CD4-positive, alpha-beta memory T cell (primary cell): ENCODE measurements around the gene IFT74. TPM values are rescaled to one million over a fixed set of nuclear protein-coding genes. Genes with fewer than 3 reads are reported as not detected.

Experiments
- CTCF ChIA-PET: fragments of 350-600 bp; sonication (Branson Sonifier 250); formaldehyde crosslinking; loops from one replicate; lab custom pipeline; 2021; ENCODE audit warnings: inconsistent platforms; ENCODE audit not compliant: partially characterized antibody; lab: Charles Lee
- POLR2A ChIA-PET: fragments of 350-600 bp; sonication (Branson Sonifier 250); formaldehyde crosslinking; loops from one replicate; lab custom pipeline; 2021; ENCODE audit not compliant: partially characterized antibody; lab: Charles Lee
- DNase-seq, 5 donors: peaks; one replicate each; pipeline versions ENCODE4 v3.0.0 to v3.0.0-alpha.2; 2020 to 2022; ENCODE audit warnings: mixed read lengths in 1 of 5
- H3K27ac ChIP-seq: one replicate; pipeline ENCODE4 v1.7.0; 2013; ENCODE audit warnings: low read depth, low read length
- H3K27me3 ChIP-seq: 2 replicates; pipeline ENCODE4 v1.7.0; 2013; ENCODE audit warnings: mild to moderate bottlenecking, low read length, moderate library complexity; ENCODE audit not compliant: insufficient read depth
- H3K36me3 ChIP-seq: 2 replicates; pipeline ENCODE4 v1.7.0; 2013; ENCODE audit warnings: mild to moderate bottlenecking, low read length, moderate library complexity; ENCODE audit not compliant: insufficient read depth
- H3K4me1 ChIP-seq: 2 replicates; pipeline ENCODE4 v1.7.0; 2013; ENCODE audit warnings: mild to moderate bottlenecking, low read length, moderate library complexity; ENCODE audit not compliant: insufficient read depth
- H3K4me3 ChIP-seq, 2 donors: one replicate each; pipeline ENCODE4 v1.7.0; 2013; ENCODE audit warnings: low read length in 2 of 2, mild to moderate bottlenecking in 1 of 2
- H3K9me3 ChIP-seq, 2 donors: one replicate each; pipeline ENCODE4 v1.7.0; 2013; ENCODE audit warnings: low read length in 2 of 2, control low read depth in 1 of 2; ENCODE audit not compliant: control insufficient read depth in 1 of 2
- H3K27ac Mint-ChIP-seq, 7 donors: one replicate each; pipeline ENCODE4 v1.8.0; 2020 to 2021; ENCODE audit warnings: mixed read lengths in 7 of 7, mild to moderate bottlenecking in 6 of 7, inconsistent platforms in 3 of 7, moderate library complexity in 3 of 7
- H3K27me3 Mint-ChIP-seq, 2 donors: one replicate each; pipeline ENCODE4 v1.8.0; 2020 to 2021; ENCODE audit warnings: mixed read lengths in 2 of 2
- H3K36me3 Mint-ChIP-seq, 2 donors: one replicate each; pipeline ENCODE4 v1.8.0; 2020 to 2021; ENCODE audit warnings: mixed read lengths in 2 of 2, inconsistent platforms in 1 of 2, mild to moderate bottlenecking in 1 of 2
- H3K4me1 Mint-ChIP-seq, 4 donors: one replicate each; pipeline ENCODE4 v1.8.0; 2020 to 2021; ENCODE audit warnings: mixed read lengths in 4 of 4, mild to moderate bottlenecking in 1 of 4
- H3K4me3 Mint-ChIP-seq, 8 donors: one replicate each; pipeline ENCODE4 v1.8.0; 2020 to 2021; ENCODE audit warnings: mixed read lengths in 8 of 8, mild to moderate bottlenecking in 7 of 8, moderate library complexity in 6 of 8, inconsistent platforms in 3 of 8
- H3K9me3 Mint-ChIP-seq, 8 donors: one replicate each; pipeline ENCODE4 v1.8.0; 2020 to 2021; ENCODE audit warnings: mixed read lengths in 8 of 8, mild to moderate bottlenecking in 5 of 8, inconsistent platforms in 3 of 8, moderate library complexity in 1 of 8
- intact Hi-C: fragments of 100-400 bp; cut with micrococcal nuclease; formaldehyde crosslinking; loops from one replicate; pipeline ENCODE4 v1.15.1; 2023
- polyA plus RNA-seq, 2 donors: library from polyadenylated mRNA; unstranded; fragments of 300-500 nt; fragmentation: Illumina TruSeq; gene quantifications; one replicate each; pipeline ENCODE4 v1.2.3, GENCODE V29; 2021
- total RNA-seq, 2 experiments: library from RNA; stranded (reverse); gene quantifications; one replicate each; pipeline ENCODE4 v1.2.3, GENCODE V29; 2021

Gene IFT74
- total and polyA plus RNA-seq, 4 experiments from 2014 or later: 5.9 to 10.0 (median 8.9) TPM

DNA sequence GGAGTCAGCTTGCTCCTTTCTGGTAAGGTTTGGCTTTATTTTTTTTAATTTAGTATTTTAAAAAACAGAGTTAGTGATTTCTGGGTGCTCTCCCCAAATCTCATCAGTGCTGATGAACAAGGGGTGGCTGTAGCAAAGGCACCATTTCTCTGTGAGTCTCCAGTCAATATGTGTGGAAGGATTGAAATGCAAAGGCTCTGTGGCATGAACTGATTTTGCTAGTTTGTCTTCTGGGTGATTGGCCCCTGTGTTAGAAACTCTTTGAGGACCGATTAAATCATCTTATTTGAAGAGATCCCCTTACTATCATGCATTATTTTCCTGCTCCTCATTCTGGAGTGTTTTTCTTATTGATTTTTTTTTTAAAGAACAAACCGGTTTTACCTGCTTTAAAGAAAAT, 153.4 kb downstream of the IFT74 start:
- intact Hi-C loops: no loop called here
- no peaks in the 10 kb centered on the region for H3K4me1 ChIP-seq
- no peak overlapping the region for H3K27ac ChIP-seq
- H3K4me3 Mint-ChIP-seq: no peak overlapping the region
- H3K27me3 Mint-ChIP-seq: peaks cover 3 to 9% of the 10 kb centered on the region in 2 donors
- DNase-seq: no peak
- no peaks in the 10 kb centered on the region for H3K9me3 Mint-ChIP-seq
- H3K9me3 ChIP-seq: no peaks in the 10 kb centered on the region
- H3K4me1 Mint-ChIP-seq: no peaks in the 10 kb centered on the region
- CTCF ChIA-PET: no interaction called here
- no peak overlapping the region for H3K4me3 ChIP-seq
- no peak overlapping the region for H3K27ac Mint-ChIP-seq
- no peaks in the 10 kb centered on the region for H3K36me3 ChIP-seq
- POLR2A ChIA-PET: no interaction called here
- H3K27me3 ChIP-seq: no peaks in the 10 kb centered on the region
- H3K36me3 Mint-ChIP-seq: no peaks in the 10 kb centered on the region

GRCh38 chr9:27110181-27110580, 154.0 kb downstream of the IFT74 start:
- H3K27ac Mint-ChIP-seq: no peak overlapping the region
- H3K4me3 ChIP-seq: no peak overlapping the region
- H3K36me3 ChIP-seq: no peaks in the 10 kb centered on the region
- H3K9me3 ChIP-seq: no peaks in the 10 kb centered on the region
- H3K4me1 Mint-ChIP-seq: no peaks in the 10 kb centered on the region
- no peaks in the 10 kb centered on the region for H3K36me3 Mint-ChIP-seq
- no peaks in the 10 kb centered on the region for H3K4me1 ChIP-seq
- H3K27me3 Mint-ChIP-seq: peaks cover 3 to 9% of the 10 kb centered on the region in 2 donors
- DNase-seq: no peak
- H3K27ac ChIP-seq: no peak overlapping the region
- ChIA-PET POLR2A (interaction anchor here (0.6 kb wide), 1 partner anchor 32 kb away, joined by 4 read pairs; no protein-coding TSS in a partner anchor), CTCF (no interaction called here)
- no peaks in the 10 kb centered on the region for H3K27me3 ChIP-seq
- intact Hi-C loops: no loop called here
- no peak overlapping the region for H3K4me3 Mint-ChIP-seq
- H3K9me3 Mint-ChIP-seq: no peaks in the 10 kb centered on the region

DNA sequence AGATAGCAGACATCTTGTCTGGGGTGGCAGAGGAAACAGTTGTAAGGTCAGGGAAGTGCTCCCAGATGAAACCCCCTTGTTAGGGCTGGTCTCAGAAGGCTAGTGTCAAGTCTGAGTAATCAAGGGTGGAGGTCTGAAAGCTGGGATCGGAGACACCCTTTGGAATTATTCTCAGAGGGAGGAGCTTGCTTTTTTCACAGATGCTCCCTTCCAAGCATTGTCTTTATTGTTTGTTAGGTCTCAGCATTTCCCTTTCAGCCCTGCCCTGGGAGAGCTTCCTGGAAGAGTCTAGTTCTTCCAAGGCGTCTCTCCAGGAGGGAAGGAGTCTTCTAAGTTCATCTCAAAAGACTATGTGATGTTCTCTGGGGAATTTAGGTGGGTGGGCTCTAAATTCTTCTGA, 156.0 kb downstream of the IFT74 start:
- no peaks in the 10 kb centered on the region for H3K9me3 ChIP-seq
- Mint-ChIP-seq H3K36me3 (no peaks in the 10 kb centered on the region), H3K4me3 (no peak overlapping the region), H3K9me3 (no peaks in the 10 kb centered on the region), H3K27me3 (peaks cover 3 to 9% of the 10 kb centered on the region in 2 donors), H3K4me1 (no peaks in the 10 kb centered on the region), H3K27ac (no peak overlapping the region)
- intact Hi-C loops: no loop called here
- DNase-seq: no peak
- no peak overlapping the region for H3K4me3 ChIP-seq
- no peaks in the 10 kb centered on the region for H3K36me3 ChIP-seq
- no peaks in the 10 kb centered on the region for H3K4me1 ChIP-seq
- no peaks in the 10 kb centered on the region for H3K27me3 ChIP-seq
- no peak overlapping the region for H3K27ac ChIP-seq
- POLR2A ChIA-PET: no interaction called here
- CTCF ChIA-PET: no interaction called here

Other genes starting within 250 kb of the IFT74 start
- 10 to 100 TPM; 20.0 to 21.5 TPM for gene CAAP1, start 63.6 kb upstream of the IFT74 start, total RNA-seq
- 10 to 100 TPM; 18.6 to 25.3 TPM for gene CAAP1, start 63.6 kb upstream of the IFT74 start, polyA plus RNA-seq
- gene PLAA, start 9.2 kb upstream of the IFT74 start, total RNA-seq: 10 to 100 TPM; 24.0 to 28.3 TPM
- 10 to 100 TPM; 12.8 to 26.4 TPM for gene PLAA, start 9.2 kb upstream of the IFT74 start, polyA plus RNA-seq
- not detected for gene LRRC19, start 49.3 kb downstream of the IFT74 start, total RNA-seq
- under 1 TPM in 1 of 2 donors, not detected in 1; 0.05 TPM for gene LRRC19, start 49.3 kb downstream of the IFT74 start, polyA plus RNA-seq
- gene TEK, start 152.8 kb downstream of the IFT74 start, total RNA-seq: not detected
- not detected for gene TEK, start 152.8 kb downstream of the IFT74 start, polyA plus RNA-seq